ENCODE results near the gene PLEKHM3.

PLEKHM3 gene

GRCh38 chr2:208047840-208048239 lies 22.5 kb upstream of the PLEKHM3 start:
- no peak for DNase-seq (ENCODE audit: low spot score)

DNA sequence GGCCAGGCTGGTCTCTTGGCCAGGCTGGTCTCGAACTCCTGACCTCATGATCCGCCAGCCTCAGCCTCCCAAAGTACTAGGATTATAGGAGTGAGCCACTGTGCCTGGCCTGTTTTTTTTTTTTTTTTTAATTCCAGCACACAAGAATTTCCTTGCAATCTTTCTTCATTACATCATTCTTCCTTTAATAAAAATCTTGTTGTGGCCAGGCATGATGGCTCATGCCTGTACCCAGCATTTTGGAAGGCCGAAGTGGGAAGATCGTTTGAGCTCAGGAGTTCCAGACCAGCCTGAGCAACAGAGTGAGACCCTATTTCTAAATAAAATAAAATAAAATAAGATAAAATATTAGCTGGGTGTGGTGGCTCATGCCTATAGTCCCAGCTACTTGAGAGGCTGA lies 21.4 kb upstream of the PLEKHM3 start:
- no peak for DNase-seq (ENCODE audit: low spot score)
- H3K4me3 ChIP-seq, result no peak overlapping the region
- H3K27ac ChIP-seq, result no peak overlapping the region
- TF ChIP-seq, protein P1, sequence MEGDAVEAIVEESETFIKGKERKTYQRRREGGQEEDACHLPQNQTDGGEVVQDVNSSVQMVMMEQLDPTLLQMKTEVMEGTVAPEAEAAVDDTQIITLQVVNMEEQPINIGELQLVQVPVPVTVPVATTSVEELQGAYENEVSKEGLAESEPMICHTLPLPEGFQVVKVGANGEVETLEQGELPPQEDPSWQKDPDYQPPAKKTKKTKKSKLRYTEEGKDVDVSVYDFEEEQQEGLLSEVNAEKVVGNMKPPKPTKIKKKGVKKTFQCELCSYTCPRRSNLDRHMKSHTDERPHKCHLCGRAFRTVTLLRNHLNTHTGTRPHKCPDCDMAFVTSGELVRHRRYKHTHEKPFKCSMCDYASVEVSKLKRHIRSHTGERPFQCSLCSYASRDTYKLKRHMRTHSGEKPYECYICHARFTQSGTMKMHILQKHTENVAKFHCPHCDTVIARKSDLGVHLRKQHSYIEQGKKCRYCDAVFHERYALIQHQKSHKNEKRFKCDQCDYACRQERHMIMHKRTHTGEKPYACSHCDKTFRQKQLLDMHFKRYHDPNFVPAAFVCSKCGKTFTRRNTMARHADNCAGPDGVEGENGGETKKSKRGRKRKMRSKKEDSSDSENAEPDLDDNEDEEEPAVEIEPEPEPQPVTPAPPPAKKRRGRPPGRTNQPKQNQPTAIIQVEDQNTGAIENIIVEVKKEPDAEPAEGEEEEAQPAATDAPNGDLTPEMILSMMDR (IDR thresholded peaks at IDR 0.05), result no peak

More at GRCh38 chr2:208047840-208048239, 22.5 kb upstream of the PLEKHM3 start:
- TF ChIP-seq, protein P1 (IDR thresholded peaks at IDR 0.05), result no peak
- Histone ChIP-seq H3K4me3 (no peak overlapping the region), H3K27ac (no peak overlapping the region)

DNA sequence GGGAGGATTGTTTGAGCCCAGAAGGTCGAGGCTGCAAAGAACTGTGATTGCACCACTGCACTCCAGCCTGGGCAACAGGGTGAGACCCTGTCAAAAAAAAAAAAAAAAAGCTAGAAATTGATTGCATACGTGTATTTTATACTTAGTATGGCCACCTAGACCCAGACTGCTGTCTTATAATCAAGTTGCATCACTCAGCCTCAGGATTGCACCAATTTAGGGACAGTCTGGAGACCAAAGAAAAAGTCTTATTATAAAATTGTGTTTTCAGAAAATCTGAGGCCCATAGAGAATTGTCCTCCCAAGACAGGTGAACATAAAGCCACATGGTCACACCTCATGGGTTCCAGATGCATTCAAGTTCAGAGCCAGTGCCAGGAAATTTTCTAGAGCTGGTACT lies 17.1 kb upstream of the PLEKHM3 start:
- no peak for DNase-seq (ENCODE audit: low spot score)
- Histone ChIP-seq H3K4me3 (no peak overlapping the region), H3K27ac (no peak overlapping the region)
- TF ChIP-seq, protein P1 (IDR thresholded peaks at IDR 0.05), result no peak

GRCh38 chr2:208042041-208042440 lies 16.7 kb upstream of the PLEKHM3 start:
- H3K27ac ChIP-seq, result no peak overlapping the region
- DNase-seq (ENCODE audit: low spot score), result no peak
- TF ChIP-seq, protein P1 (IDR thresholded peaks at IDR 0.05), result no peak
- no peak overlapping the region for H3K4me3 ChIP-seq

DNA sequence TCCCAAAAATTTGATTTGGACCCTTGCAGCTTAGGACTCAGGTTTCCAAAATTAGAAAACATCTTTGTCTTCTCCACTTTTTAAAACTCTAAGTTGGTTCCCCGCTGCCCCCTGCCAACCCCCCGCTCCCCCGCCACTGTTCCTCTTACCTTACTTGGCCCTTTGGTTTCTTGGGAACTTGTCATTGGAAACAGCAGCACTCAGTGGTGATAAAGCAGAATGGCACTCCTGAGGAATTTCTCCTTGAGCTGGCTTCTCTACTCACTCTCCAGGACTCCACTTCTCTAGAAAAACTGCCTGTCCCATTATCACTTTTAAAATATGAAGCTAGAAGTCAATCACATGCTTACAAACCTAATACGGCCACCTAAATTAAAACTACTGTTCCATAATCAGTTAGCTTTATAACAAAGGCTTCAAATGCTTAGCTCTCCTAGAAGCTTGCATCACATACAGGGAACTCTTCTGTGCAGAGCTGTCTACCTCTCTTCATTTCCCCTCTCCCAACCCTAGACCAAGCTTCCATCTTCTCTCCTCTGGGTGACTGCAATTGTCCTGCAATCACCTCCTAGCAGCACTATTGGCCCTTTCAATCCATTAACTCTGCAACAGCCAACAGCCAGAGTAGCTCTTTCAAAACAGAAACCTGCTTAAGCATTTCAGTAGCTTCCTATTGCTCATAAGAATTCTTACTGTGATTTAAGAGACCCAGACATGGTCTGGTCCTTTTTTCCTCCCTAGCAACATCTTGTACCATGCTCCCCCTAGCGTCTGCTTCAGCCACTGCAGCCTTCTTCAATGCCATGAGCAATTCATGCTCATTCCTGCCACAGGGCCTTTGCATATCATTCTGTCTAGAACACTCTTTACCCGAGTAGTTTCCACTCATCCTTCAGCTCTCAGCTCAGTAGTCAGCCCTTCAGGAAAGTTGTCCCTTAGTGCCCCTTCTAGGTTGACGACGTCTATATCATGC lies 15.2 kb upstream of the PLEKHM3 start:
- DNase-seq (ENCODE audit: low spot score), result no peak
- TF ChIP-seq, protein P1 (IDR thresholded peaks at IDR 0.05), result peak; percentile 61
- no peak overlapping the region for H3K4me3 ChIP-seq
- no peak overlapping the region for H3K27ac ChIP-seq

DNA sequence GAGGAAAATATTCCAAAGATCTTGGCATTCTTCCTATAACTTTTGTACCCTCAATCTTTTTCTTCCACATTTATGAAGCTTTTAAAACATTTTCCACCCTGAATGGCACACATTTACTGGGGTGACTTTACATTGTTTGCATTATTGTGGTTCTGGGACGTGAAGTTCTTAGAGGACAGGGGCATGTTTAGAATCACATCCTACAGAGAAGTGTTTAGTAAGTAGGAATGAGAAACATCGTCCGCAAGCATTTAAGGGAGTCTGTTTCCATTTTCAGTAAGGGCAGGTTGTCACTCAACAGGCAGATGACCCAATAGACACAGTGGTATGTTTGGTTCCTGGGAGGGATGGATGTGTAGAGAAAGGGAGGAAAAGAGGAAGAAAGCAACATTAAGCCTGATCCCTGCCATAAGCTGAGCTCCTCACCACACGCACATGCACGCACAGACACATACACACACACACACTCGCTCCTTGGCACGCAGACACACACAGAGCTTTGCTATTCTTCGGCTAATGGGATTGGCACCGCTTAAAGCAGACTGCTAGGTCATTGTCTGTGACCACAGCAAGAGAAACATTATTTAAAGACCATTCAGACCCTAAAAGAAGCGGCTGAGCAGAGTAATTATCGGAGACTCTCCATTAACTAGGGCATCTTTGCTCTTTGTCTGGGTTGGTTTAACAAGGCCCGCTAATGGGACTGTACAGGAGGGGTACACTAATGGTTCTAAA lies 14.2 kb upstream of the PLEKHM3 start:
- no peak for DNase-seq (ENCODE audit: low spot score)
- TF ChIP-seq, protein P1 (IDR thresholded peaks at IDR 0.05), result no peak
- Histone ChIP-seq H3K4me3 (no peak overlapping the region), H3K27ac (no peak overlapping the region)

Data from coronary artery (tissue), 2 donors.